ENCODE results near the gene MIX23. TPM values are rescaled to one million over a fixed set of nuclear protein-coding genes. Genes with fewer than 3 reads are reported as not detected.

The MIX23 gene
- total and polyA plus RNA-seq, 10 of the 15 experiments (the other 5 are each of a cell fraction or from before 2014, with no cell fraction given) = 30.0 to 176 (median 62.4) TPM

GRCh38 chr3:122383771-122384697 lies 1.0 kb upstream of the MIX23 start, which contains the start of gene FAM162A (continued):
- TF ChIP-seq IKZF1 (conservative IDR thresholded peaks at IDR 0.05) (peak; percentile 97), CBX3 (IDR thresholded peaks at IDR 0.05; ENCODE audit: borderline replicate concordance, low read depth) (no peak), NFXL1 (IDR thresholded peaks at IDR 0.05; ENCODE audit: borderline replicate concordance) (no peak), SMC3 (IDR thresholded peaks at IDR 0.05; ENCODE audit: borderline replicate concordance, low read length) (peak; percentile 39; the same call in 1 of the 2 replicates), CREB1 (IDR thresholded peaks at IDR 0.05; ENCODE audit: low read depth) (peak; percentile 83), RAD21 (IDR thresholded peaks at IDR 0.05; ENCODE audit: insufficient read depth, low read depth, low read length) (peak; percentile 38), CHD4 (IDR thresholded peaks at IDR 0.05) (no peak), TCF7 (IDR thresholded peaks at IDR 0.05; ENCODE audit: borderline replicate concordance) (no peak), NBN (IDR thresholded peaks at IDR 0.05) (peak; percentile 86), TARDBP (IDR thresholded peaks at IDR 0.05; ENCODE audit: borderline replicate concordance) (0 out of 2 replicates have a peak, but pooled peaks have one; percentile 32), PAX8 (IDR thresholded peaks at IDR 0.05) (no peak), BCLAF1 (IDR thresholded peaks at IDR 0.05) (no peak), ZBTB40 (IDR thresholded peaks at IDR 0.05; ENCODE audit: borderline replicate concordance) (no peak), RELB (IDR thresholded peaks at IDR 0.05; ENCODE audit: low read depth) (peak; percentile 87), STAT3 (IDR thresholded peaks at IDR 0.05; ENCODE audit: low read depth, low read length) (no peak), BCL11A (IDR thresholded peaks at IDR 0.05; ENCODE audit: low read depth, low read length) (no peak)
- TF ChIP-seq, protein P1, sequence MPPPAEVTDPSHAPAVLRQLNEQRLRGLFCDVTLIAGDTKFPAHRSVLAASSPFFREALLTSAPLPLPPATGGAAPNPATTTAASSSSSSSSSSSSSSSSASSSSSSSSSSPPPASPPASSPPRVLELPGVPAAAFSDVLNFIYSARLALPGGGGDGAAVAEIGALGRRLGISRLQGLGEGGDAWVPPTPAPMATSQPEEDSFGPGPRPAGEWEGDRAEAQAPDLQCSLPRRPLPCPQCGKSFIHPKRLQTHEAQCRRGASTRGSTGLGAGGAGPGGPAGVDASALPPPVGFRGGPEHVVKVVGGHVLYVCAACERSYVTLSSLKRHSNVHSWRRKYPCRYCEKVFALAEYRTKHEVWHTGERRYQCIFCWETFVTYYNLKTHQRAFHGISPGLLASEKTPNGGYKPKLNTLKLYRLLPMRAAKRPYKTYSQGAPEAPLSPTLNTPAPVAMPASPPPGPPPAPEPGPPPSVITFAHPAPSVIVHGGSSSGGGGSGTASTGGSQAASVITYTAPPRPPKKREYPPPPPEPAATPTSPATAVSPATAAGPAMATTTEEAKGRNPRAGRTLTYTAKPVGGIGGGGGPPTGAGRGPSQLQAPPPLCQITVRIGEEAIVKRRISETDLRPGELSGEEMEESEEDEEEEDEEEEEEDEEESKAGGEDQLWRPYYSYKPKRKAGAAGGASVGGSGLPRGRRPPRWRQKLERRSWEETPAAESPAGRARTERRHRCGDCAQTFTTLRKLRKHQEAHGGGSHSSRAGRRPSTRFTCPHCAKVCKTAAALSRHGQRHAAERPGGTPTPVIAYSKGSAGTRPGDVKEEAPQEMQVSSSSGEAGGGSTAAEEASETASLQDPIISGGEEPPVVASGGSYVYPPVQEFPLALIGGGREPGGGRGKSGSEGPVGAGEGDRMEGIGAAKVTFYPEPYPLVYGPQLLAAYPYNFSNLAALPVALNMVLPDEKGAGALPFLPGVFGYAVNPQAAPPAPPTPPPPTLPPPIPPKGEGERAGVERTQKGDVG (CRISPR knock-in tag; IDR thresholded peaks at IDR 0.05) = no peak

Measured in GM12878 (cell line).